ENCODE data around the gene PTGES3L.

- no peak for TF ChIP-seq EP300 (IDR thresholded peaks at IDR 0.05; ENCODE audit: borderline replicate concordance)
- TF ChIP-seq REST (IDR thresholded peaks at IDR 0.05; ENCODE audit: low read depth), result no peak
- no peak for TF ChIP-seq RAD21 (IDR thresholded peaks at IDR 0.05; ENCODE audit: low read depth)
- TF ChIP-seq YY1 (IDR thresholded peaks at IDR 0.05; ENCODE audit: low read depth), result no peak
- TF ChIP-seq CEBPB (IDR thresholded peaks at IDR 0.05), result no peak
- no peak for TF ChIP-seq USF1 (IDR thresholded peaks at IDR 0.05)
- no peak for TF ChIP-seq NFIC (IDR thresholded peaks at IDR 0.05)
These were observed 39.1 kb upstream of the PTGES3L start for GRCh38 chr17:43018932-43019331.

Measured in Ishikawa (cell line).